Fibroblast of villous mesenchyme (primary cell): ENCODE data around the gene MYO1E. TPM values are rescaled to one million over a fixed set of nuclear protein-coding genes. Genes with fewer than 3 reads are reported as not detected.

Experiments
- DNase-seq: peaks from one replicate; pipeline ENCODE4 v3.0.0-alpha.2; 2010; ENCODE audit warnings: low read depth
- H3K4me3 ChIP-seq: 2 replicates; pipeline ENCODE4 v1.5.1; 2011; ENCODE audit warnings: low read depth, mild to moderate bottlenecking, low read length
- total RNA-seq: library from RNA; depleted of rRNA; stranded (reverse); fragments of >200 nt; gene quantifications from 2 replicates; pipeline ENCODE4 v1.2.3, GENCODE V29; 2012
- TF ChIP-seq, protein P1 (sequence below): IDR thresholded peaks from 2 replicates; pipeline ENCODE4 v1.5.1; 2012; ENCODE audit warnings: low read depth, mild to moderate bottlenecking, low read length; ENCODE audit not compliant: insufficient read depth

The MYO1E gene
- total RNA-seq, 1 donor: 107 TPM

DNA sequence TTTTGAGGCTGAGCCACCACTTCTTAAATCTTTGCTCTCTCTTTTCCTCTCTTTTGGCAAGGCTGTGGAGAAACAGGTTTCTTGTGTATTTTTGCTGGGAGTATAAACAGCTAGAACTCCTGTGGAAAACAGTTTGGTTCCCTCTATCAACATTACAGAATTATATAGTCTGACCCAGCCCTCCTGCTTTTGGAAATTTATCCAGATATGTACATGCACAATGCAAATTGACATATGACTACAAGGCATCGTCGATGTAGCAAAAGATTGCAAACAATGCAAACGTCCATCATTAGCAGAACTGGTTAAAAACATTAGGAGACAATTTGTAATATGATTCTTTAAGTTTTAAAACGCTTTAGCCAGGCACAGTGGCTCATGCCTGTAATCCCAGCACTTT lies 12.5 kb upstream of the MYO1E start:
- no peak overlapping the region for H3K4me3 ChIP-seq
- TF ChIP-seq, protein P1, sequence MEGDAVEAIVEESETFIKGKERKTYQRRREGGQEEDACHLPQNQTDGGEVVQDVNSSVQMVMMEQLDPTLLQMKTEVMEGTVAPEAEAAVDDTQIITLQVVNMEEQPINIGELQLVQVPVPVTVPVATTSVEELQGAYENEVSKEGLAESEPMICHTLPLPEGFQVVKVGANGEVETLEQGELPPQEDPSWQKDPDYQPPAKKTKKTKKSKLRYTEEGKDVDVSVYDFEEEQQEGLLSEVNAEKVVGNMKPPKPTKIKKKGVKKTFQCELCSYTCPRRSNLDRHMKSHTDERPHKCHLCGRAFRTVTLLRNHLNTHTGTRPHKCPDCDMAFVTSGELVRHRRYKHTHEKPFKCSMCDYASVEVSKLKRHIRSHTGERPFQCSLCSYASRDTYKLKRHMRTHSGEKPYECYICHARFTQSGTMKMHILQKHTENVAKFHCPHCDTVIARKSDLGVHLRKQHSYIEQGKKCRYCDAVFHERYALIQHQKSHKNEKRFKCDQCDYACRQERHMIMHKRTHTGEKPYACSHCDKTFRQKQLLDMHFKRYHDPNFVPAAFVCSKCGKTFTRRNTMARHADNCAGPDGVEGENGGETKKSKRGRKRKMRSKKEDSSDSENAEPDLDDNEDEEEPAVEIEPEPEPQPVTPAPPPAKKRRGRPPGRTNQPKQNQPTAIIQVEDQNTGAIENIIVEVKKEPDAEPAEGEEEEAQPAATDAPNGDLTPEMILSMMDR: no peak
- no peak for DNase-seq

DNA sequence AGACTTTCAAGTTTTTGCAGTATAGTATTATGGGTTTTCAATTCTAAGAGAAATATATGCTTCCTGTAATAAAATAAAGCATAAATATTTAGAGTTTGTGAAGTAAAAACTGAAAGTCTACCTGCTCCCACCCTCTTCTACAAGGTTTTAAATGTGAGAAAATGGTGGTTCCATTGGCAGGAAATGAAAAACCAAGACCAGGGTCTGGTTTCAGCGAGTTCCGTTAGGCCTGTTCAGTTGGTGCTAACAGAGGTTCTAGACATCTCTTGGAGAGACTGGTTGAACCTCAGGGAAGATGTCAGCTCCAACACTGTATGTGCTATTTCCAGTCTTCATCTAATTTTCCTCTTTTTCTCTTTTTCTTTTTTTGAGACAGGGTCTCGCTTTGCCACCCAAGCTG lies 11.8 kb upstream of the MYO1E start:
- TF ChIP-seq, protein P1: no peak
- DNase-seq: no peak
- no peak overlapping the region for H3K4me3 ChIP-seq

DNA sequence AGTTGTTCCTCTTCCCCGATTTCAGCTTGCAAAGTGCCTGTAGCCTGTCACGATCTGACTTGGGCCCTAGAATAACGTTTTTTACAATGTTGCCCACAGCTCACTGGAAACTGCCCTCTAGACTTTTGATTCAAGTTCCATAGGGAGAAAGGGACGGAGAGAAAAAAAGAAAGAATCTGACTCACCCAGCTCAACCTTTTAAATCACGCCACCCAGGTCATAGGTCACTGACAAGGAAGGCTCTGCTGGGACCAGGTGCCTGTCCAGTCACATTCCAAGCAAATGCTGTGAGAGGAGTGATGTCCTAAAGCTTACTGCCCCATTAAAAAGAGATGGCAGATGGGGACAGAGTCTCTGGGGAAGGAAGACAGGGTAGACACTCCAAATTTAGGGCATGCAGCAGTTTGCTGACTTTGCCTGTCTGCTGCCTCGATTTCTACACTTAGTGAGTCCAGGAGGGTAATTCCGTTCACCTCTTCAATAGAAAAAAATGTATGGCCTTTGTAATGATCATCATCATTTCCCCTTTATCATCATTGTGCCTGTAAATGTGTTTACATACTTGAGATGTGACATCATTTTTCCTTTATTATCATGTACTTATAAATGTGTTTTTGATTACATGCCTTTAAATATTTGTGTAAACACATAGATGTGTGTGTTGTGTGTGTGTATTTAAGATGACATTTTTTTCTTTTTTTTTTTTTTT lies 8.4 kb upstream of the MYO1E start:
- no peak overlapping the region for H3K4me3 ChIP-seq
- TF ChIP-seq, protein P1: no peak
- DNase-seq: no peak

DNA sequence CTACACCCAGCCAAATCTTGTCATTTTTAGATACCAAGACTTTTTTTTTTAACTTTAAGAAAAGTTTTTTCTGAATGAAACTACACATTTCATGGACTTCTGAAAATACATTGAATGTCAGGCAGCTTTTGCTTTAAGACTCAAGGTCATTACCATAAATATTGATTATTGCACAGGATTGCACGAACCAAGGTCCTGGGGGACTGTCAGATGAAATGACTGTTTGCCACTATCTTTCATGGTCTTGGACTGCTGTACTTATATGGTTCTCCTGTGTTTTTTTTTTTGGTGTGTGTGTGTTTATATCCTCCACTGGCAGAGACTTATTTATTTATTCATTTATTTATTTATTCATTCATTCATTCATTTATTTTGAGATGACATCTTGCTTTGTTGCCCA lies 6.9 kb upstream of the MYO1E start:
- no peak overlapping the region for H3K4me3 ChIP-seq
- TF ChIP-seq, protein P1: no peak
- no peak for DNase-seq

DNA sequence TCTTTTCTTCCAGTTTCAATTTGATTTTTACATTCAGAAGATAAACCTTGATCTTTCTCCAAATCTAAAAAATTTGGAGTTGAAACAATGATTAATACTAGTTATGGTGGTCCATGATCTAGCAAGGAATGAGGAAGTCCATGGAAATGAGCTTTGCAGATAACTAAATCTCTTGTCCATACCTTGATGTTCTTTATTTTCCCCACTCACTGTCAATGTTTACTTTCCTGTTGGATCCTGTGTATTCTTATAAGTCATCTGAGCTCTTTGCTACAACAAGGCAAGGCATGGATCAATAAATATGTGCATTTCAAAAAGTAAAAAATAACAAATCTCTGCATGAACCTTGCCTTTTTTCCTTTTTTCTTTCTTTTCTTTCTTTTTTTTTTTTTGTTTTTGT lies 6.2 kb upstream of the MYO1E start:
- H3K4me3 ChIP-seq: no peak overlapping the region
- TF ChIP-seq, protein P1: no peak
- no peak for DNase-seq

DNA sequence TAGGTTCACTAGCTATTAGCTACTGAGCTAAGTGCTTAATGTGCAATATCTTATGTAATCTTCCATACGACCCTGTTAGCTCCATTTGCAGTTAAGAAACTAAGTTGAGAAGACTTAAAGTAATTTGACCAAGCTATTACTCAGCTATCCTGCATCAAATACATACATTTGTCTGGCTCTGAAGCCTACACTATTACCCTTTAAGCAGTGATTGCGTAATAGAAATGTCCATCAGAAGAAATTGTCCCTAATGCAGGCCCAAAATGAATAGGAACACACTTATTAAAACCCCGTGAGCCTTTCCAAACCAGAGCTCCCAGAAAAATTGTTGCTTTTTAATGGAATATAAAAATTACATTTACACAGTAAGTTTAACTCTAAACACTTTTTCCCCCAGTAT lies 5.3 kb upstream of the MYO1E start:
- H3K4me3 ChIP-seq: no peak overlapping the region
- TF ChIP-seq, protein P1: no peak
- DNase-seq: no peak

DNA sequence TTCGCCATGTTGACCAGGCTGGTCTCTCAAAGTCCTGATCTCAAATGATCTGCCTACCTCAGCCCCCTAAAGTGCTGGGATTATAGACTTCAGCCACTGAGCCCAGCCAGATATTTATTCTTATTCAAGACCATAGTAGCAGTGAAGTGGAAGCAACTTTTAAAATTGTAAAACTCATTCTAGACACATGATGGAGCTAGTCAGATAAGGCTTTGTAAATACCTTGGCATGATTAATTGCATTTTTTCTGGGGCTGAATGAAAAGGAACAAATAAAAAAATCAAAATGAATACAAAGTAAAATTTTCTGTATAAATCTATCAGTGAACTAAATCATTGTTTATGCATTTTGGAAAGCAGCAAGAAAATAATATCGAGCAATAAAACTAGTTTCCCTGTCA lies 4.1 kb upstream of the MYO1E start:
- TF ChIP-seq, protein P1: no peak
- DNase-seq: no peak

More for the DNA sequence above, 4.1 kb upstream of the MYO1E start:
- no peak overlapping the region for H3K4me3 ChIP-seq
